ENCODE measurements around the gene PDE11A.

DNA sequence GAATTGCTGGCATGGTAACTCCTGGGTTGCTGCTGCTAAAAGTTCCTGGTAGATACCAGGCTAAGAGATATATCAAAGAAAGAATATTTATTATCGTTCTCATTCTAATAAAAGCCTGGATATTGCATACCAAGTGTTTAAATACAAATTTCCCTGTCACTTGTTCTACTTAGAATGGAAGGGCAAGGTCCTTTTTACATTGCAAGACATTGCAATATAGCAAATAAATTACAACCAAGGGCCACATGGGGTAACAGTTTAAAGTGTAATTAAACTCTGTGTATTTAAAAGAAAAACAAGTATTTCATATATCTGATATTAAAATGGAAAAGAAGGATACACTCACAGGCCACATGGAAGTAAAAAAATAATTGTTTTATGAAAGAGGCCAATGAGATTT is 16.2 kb downstream of the PDE11A start:
- no peak for TF ChIP-seq POLR2AphosphoS5 (IDR thresholded peaks at IDR 0.05; ENCODE audit: low read depth, low read length)
- no peak for TF ChIP-seq YY1 (IDR thresholded peaks at IDR 0.05; ENCODE audit: extremely low read depth, insufficient replicate concordance, low read depth, low read length)
- TF ChIP-seq, protein P1, sequence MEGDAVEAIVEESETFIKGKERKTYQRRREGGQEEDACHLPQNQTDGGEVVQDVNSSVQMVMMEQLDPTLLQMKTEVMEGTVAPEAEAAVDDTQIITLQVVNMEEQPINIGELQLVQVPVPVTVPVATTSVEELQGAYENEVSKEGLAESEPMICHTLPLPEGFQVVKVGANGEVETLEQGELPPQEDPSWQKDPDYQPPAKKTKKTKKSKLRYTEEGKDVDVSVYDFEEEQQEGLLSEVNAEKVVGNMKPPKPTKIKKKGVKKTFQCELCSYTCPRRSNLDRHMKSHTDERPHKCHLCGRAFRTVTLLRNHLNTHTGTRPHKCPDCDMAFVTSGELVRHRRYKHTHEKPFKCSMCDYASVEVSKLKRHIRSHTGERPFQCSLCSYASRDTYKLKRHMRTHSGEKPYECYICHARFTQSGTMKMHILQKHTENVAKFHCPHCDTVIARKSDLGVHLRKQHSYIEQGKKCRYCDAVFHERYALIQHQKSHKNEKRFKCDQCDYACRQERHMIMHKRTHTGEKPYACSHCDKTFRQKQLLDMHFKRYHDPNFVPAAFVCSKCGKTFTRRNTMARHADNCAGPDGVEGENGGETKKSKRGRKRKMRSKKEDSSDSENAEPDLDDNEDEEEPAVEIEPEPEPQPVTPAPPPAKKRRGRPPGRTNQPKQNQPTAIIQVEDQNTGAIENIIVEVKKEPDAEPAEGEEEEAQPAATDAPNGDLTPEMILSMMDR (IDR thresholded peaks at IDR 0.05 in 2 of 3, conservative IDR thresholded peaks at IDR 0.05 in 1 of 3; ENCODE audit: borderline replicate concordance in 1 of 3, insufficient read depth in 1 of 3, low read depth in 2 of 3, low read length in 2 of 3), result no peak
- TF ChIP-seq EZH2phosphoT487 (IDR thresholded peaks at IDR 0.05; ENCODE audit: borderline replicate concordance), result no peak
- TF ChIP-seq ZNF274 (IDR thresholded peaks at IDR 0.05; ENCODE audit: low read depth, low read length), result no peak
- TF ChIP-seq, protein P2, sequence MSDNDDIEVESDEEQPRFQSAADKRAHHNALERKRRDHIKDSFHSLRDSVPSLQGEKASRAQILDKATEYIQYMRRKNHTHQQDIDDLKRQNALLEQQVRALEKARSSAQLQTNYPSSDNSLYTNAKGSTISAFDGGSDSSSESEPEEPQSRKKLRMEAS (IDR thresholded peaks at IDR 0.05), result no peak
- no peak for TF ChIP-seq POLR2A (IDR thresholded peaks at IDR 0.05; ENCODE audit: borderline replicate concordance, extremely low read depth, insufficient read depth, insufficient read length)
- no peak for TF ChIP-seq SRF (IDR thresholded peaks at IDR 0.05; ENCODE audit: low read depth)
- TF ChIP-seq ZFX (IDR thresholded peaks at IDR 0.05), result no peak
- TF ChIP-seq, protein P3, sequence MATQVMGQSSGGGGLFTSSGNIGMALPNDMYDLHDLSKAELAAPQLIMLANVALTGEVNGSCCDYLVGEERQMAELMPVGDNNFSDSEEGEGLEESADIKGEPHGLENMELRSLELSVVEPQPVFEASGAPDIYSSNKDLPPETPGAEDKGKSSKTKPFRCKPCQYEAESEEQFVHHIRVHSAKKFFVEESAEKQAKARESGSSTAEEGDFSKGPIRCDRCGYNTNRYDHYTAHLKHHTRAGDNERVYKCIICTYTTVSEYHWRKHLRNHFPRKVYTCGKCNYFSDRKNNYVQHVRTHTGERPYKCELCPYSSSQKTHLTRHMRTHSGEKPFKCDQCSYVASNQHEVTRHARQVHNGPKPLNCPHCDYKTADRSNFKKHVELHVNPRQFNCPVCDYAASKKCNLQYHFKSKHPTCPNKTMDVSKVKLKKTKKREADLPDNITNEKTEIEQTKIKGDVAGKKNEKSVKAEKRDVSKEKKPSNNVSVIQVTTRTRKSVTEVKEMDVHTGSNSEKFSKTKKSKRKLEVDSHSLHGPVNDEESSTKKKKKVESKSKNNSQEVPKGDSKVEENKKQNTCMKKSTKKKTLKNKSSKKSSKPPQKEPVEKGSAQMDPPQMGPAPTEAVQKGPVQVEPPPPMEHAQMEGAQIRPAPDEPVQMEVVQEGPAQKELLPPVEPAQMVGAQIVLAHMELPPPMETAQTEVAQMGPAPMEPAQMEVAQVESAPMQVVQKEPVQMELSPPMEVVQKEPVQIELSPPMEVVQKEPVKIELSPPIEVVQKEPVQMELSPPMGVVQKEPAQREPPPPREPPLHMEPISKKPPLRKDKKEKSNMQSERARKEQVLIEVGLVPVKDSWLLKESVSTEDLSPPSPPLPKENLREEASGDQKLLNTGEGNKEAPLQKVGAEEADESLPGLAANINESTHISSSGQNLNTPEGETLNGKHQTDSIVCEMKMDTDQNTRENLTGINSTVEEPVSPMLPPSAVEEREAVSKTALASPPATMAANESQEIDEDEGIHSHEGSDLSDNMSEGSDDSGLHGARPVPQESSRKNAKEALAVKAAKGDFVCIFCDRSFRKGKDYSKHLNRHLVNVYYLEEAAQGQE (IDR thresholded peaks at IDR 0.05; ENCODE audit: low read depth), result no peak
